Measurements from ENCODE around the gene COL6A5.

Gene COL6A5

GRCh38 chr3:130522399-130522798 lies 176.9 kb downstream of the COL6A5 start:
- DNase-seq (ENCODE audit: low read depth) = no peak

- DNase-seq (ENCODE audit: low read depth) = no peak
Observed at GRCh38 chr3:130527426-130527825, 182.0 kb downstream of the COL6A5 start.

- no peak for DNase-seq (ENCODE audit: low read depth)
Observed at GRCh38 chr3:130528120-130528519, 182.6 kb downstream of the COL6A5 start.

GRCh38 chr3:130529486-130530215 lies 184.2 kb downstream of the COL6A5 start:
- no peak for DNase-seq (ENCODE audit: low read depth)

GRCh38 chr3:130533247-130533646 lies 187.8 kb downstream of the COL6A5 start:
- no peak for DNase-seq (ENCODE audit: low read depth)
